Gastroesophageal sphincter (tissue), 4 donors: ENCODE measurements around the gene HMOX1. TPM values are rescaled to one million over a fixed set of nuclear protein-coding genes. Genes with fewer than 3 reads are reported as not detected.

Source experiments
- ATAC-seq: fragments of 150-250 bp; one replicate; pipeline ENCODE4 v1.9.1; 2016; ENCODE audit warnings: mild to moderate bottlenecking, moderate library complexity
- H3K27ac ChIP-seq, 4 donors: fragments of 200-600 bp; sonication (generic) in 3 of 4; 1 replicate in 3 of 4; 2 replicates in 1 of 4; pipeline ENCODE4 v1.5.1; 2016 to 2019
- H3K27me3 ChIP-seq: fragments of 200-600 bp; sonication (generic); one replicate; pipeline ENCODE4 v1.5.1; 2019
- H3K36me3 ChIP-seq, 2 donors: fragments of 200-600 bp; sonication (generic); one replicate each; pipeline ENCODE4 v1.5.1; 2019; ENCODE audit warnings: control low read depth in 1 of 2
- H3K4me1 ChIP-seq, 3 donors: fragments of 200-600 bp; sonication (generic); 1 replicate in 2 of 3; 2 replicates in 1 of 3; pipeline ENCODE4 v1.5.1; 2016 to 2019; ENCODE audit warnings: control low read depth in 2 of 3
- H3K4me3 ChIP-seq, 2 donors: fragments of 200-600 bp; sonication (generic); one replicate each; pipeline ENCODE4 v1.5.1; 2019; ENCODE audit warnings: mild to moderate bottlenecking in 1 of 2, moderate library complexity in 1 of 2
- H3K9me3 ChIP-seq, 3 donors: fragments of 200-600 bp; sonication (generic); one replicate each; pipeline ENCODE4 v1.5.1; 2017 to 2019; ENCODE audit warnings: control low read depth in 2 of 3
- EP300 ChIP-seq: sonication (generic); formaldehyde crosslinking; IDR thresholded peaks from one replicate; pipeline ENCODE4 v1.6.1; 2017; ENCODE audit warnings: antibody characterized with exemption, mild to moderate bottlenecking
- POLR2A ChIP-seq, 2 donors: fragments of 450-650 bp; IDR thresholded peaks; one replicate each; pipeline ENCODE4 v1.6.1; 2017; ENCODE audit warnings: antibody characterized with exemption in 2 of 2, mild to moderate bottlenecking in 2 of 2, moderate library complexity in 1 of 2
- POLR2AphosphoS5 ChIP-seq: sonication (generic); formaldehyde crosslinking; IDR thresholded peaks from one replicate; pipeline ENCODE4 v1.6.1; 2017; ENCODE audit warnings: antibody characterized with exemption
- WGBS, 2 donors: methylation state at CpG; one replicate each; pipeline ENCODE4 v1.1.5; 2018; ENCODE audit warnings: low coverage in 1 of 2; 5-methylcytosine and 5-hydroxymethylcytosine counted together
- total RNA-seq, 4 donors: library from RNA; depleted of rRNA; stranded (reverse); fragments of >200 nt; gene quantifications; one replicate each; pipeline ENCODE4 v1.1.0, GENCODE V29; 2016
- TF ChIP-seq, protein P1 (sequence below), 4 experiments: fragments of 200-600 bp in 2 of 4; fragments of 450-650 bp in 2 of 4; sonication (generic) in 1 of 4; IDR thresholded peaks; one replicate each; pipeline ENCODE4 v1.5.1; 2017 to 2019; ENCODE audit warnings: antibody characterized with exemption in 4 of 4, mild to moderate bottlenecking in 2 of 4, moderate library complexity in 2 of 4

Gene HMOX1
- total RNA-seq, 4 donors from 2014 or later: 3.0 to 317 (median 12.7) TPM

GRCh38 chr22:35417606-35418005 lies 36.7 kb downstream of the HMOX1 start:
- Histone ChIP-seq H3K27me3 (no peaks in the 10 kb centered on the region), H3K9me3 (no peaks in the 10 kb centered on the region), H3K36me3 (peaks cover 0 to 100% of the 10 kb centered on the region in 2 donors), H3K27ac (no peak overlapping the region), H3K4me3 (no peak overlapping the region), H3K4me1 (no peaks in the 10 kb centered on the region)
- WGBS, 2 donors: 100% methylated on average over 1 of the region's 9 CpGs; no CpG with 5 or more reads in 1 of the 2 donors
- ATAC-seq: no peak
- TF ChIP-seq POLR2AphosphoS5: no peak
- TF ChIP-seq EP300: no peak
- no peak for TF ChIP-seq POLR2A (IDR thresholded peaks at IDR 0.05)
- TF ChIP-seq, protein P1, sequence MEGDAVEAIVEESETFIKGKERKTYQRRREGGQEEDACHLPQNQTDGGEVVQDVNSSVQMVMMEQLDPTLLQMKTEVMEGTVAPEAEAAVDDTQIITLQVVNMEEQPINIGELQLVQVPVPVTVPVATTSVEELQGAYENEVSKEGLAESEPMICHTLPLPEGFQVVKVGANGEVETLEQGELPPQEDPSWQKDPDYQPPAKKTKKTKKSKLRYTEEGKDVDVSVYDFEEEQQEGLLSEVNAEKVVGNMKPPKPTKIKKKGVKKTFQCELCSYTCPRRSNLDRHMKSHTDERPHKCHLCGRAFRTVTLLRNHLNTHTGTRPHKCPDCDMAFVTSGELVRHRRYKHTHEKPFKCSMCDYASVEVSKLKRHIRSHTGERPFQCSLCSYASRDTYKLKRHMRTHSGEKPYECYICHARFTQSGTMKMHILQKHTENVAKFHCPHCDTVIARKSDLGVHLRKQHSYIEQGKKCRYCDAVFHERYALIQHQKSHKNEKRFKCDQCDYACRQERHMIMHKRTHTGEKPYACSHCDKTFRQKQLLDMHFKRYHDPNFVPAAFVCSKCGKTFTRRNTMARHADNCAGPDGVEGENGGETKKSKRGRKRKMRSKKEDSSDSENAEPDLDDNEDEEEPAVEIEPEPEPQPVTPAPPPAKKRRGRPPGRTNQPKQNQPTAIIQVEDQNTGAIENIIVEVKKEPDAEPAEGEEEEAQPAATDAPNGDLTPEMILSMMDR (IDR thresholded peaks at IDR 0.05): no peak

DNA sequence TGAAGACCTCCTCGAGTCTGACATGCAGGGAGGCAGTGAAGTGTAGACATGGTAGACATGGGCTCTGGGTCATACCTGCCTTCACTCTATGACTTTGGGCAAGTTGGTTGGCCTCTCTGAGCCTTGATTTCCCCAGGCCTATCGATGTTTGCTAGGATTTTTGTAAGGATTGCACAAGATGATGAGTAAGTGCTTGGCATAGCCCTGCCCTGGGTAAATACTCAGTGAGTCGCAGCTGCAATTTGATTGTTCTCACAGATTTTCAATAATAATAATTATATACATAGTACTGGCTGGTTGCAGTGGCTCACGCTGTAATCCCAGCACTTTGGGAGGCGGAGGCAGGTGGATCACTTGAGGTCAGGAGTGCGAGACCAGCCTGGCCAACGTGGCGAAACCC lies 37.2 kb downstream of the HMOX1 start:
- 88 to 92% methylated on average over 5 of the region's 8 CpGs for WGBS, 2 donors
- Histone ChIP-seq H3K27me3 (no peaks in the 10 kb centered on the region), H3K4me1 (no peaks in the 10 kb centered on the region), H3K4me3 (no peak overlapping the region), H3K36me3 (peaks cover 0 to 100% of the 10 kb centered on the region in 2 donors), H3K9me3 (no peaks in the 10 kb centered on the region), H3K27ac (no peak overlapping the region)
- ATAC-seq: no peak
- TF ChIP-seq, protein P1 (IDR thresholded peaks at IDR 0.05): no peak
- TF ChIP-seq POLR2AphosphoS5 (no peak), EP300 (no peak), POLR2A (IDR thresholded peaks at IDR 0.05) (no peak)

- Histone ChIP-seq H3K4me1 (no peaks in the 10 kb centered on the region), H3K36me3 (peaks cover 0 to 100% of the 10 kb centered on the region in 2 donors), H3K27ac (no peak overlapping the region), H3K27me3 (no peaks in the 10 kb centered on the region), H3K9me3 (no peaks in the 10 kb centered on the region), H3K4me3 (no peak overlapping the region)
- ATAC-seq: no peak
- 96% methylated on average over 3 of the region's 3 CpGs; no CpG with 5 or more reads in 1 of the 2 donors for WGBS, 2 donors
- TF ChIP-seq, protein P1 (IDR thresholded peaks at IDR 0.05): no peak
- no peak for TF ChIP-seq EP300
- no peak for TF ChIP-seq POLR2AphosphoS5
Observed at GRCh38 chr22:35418731-35419130, 37.8 kb downstream of the HMOX1 start.

GRCh38 chr22:35419756-35420155 lies 38.9 kb downstream of the HMOX1 start:
- no peak for ATAC-seq
- no peak for TF ChIP-seq POLR2AphosphoS5
- no peak for TF ChIP-seq EP300
- TF ChIP-seq, protein P1 (IDR thresholded peaks at IDR 0.05): no peak
- no peak for TF ChIP-seq POLR2A (IDR thresholded peaks at IDR 0.05)
- Histone ChIP-seq H3K4me1 (no peaks in the 10 kb centered on the region), H3K36me3 (peaks cover 0 to 100% of the 10 kb centered on the region in 2 donors), H3K9me3 (no peaks in the 10 kb centered on the region), H3K27me3 (no peaks in the 10 kb centered on the region), H3K27ac (no peak overlapping the region), H3K4me3 (no peak overlapping the region)
- WGBS, 2 donors: no CpG with 5 or more reads among the region's 10 CpGs

DNA sequence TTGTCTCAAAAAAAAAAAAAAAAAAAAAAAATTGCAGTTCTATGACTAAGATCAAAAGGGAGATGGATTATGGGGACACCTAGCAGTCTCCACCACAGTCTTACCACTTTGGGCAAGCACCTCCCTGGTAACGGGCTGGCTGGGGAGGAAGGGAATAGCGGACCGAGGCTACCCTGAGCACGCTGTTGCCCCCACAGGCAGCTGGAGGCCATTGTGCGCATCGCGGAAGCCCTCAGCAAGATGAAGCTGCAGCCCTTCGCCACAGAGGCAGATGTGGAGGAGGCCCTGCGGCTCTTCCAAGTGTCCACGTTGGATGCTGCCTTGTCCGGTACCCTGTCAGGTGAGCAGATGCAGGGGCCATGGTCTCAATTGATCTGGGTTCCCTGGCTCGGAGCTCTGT lies 40.2 kb downstream of the HMOX1 start:
- H3K4me3 ChIP-seq: no peak overlapping the region
- H3K4me1 ChIP-seq: no peaks in the 10 kb centered on the region
- H3K27ac ChIP-seq: no peak overlapping the region
- no peaks in the 10 kb centered on the region for H3K27me3 ChIP-seq
- 94% methylated on average over 7 of the region's 12 CpGs; no CpG with 5 or more reads in 1 of the 2 donors for WGBS, 2 donors
- peaks cover 0 to 94% of the 10 kb centered on the region in 2 donors for H3K36me3 ChIP-seq
- no peak for TF ChIP-seq EP300
- TF ChIP-seq POLR2AphosphoS5: no peak
- TF ChIP-seq, protein P1 (IDR thresholded peaks at IDR 0.05): no peak
- TF ChIP-seq POLR2A (IDR thresholded peaks at IDR 0.05): no peak
- H3K9me3 ChIP-seq: no peaks in the 10 kb centered on the region
- no peak for ATAC-seq
